ENCODE measurements around the gene MAD1L1.

The MAD1L1 gene

DNA sequence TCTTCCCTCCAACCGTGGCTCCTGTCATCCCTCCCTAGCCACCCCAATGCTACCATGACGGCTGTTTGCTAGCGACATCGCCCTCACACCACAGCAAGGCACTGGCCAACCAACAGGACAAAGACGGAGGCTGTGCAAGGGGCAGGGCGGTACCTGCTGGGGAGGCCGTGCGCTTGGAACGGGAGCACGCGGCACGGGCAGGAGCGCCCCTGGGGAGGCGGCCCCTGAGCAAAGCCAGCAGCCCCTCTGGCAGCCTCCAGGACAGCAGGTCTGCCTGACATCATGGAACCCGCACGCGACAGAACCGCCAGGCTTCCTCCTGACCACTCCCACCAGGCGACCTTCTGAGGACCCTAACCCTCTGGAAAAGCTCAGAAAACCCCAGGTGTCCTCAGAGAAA is 12.7 kb downstream of the MAD1L1 start:
- 96% methylated on average over 15 of the region's 19 CpGs for WGBS (ENCODE audit: insufficient coverage)
- Histone ChIP-seq H3K9me3 (ENCODE audit: control extremely low read depth in 1 of 5, control insufficient read depth in 4 of 5, insufficient read depth in 2 of 5, low read depth in 1 of 5, low read length in 4 of 5) (no peaks in the 10 kb centered on the region), H3K27me3 (replicated peaks in 2 of 5; ENCODE audit: control insufficient read depth in 4 of 5, insufficient read depth in 5 of 5, low read length in 4 of 5) (no peaks in the 10 kb centered on the region), H3K4me3 (ENCODE audit: control insufficient read depth in 1 of 7, extremely low read depth in 1 of 7, insufficient read depth in 4 of 7, low read depth in 2 of 7, low read length in 6 of 7) (no peak overlapping the region), H3K36me3 (ENCODE audit: control insufficient read depth in 4 of 4, insufficient read depth in 4 of 4, low read length in 3 of 4) (peaks cover 13 to 88% (median 62%) of the 10 kb centered on the region in 4 experiments), H3K4me1 (ENCODE audit: control extremely low read depth in 1 of 4, control insufficient read depth in 4 of 4, insufficient read depth in 4 of 4, low read length in 3 of 4) (no peaks in the 10 kb centered on the region), H3K27ac (ENCODE audit: insufficient read depth in 1 of 2, low read depth in 1 of 2, low read length in 2 of 2, poor library complexity in 1 of 2, severe bottlenecking in 2 of 2) (no peak overlapping the region)
- DNase-seq, result no peak
- ChIA-PET POLR2A (no interaction called here), CTCF (no interaction called here)

DNA sequence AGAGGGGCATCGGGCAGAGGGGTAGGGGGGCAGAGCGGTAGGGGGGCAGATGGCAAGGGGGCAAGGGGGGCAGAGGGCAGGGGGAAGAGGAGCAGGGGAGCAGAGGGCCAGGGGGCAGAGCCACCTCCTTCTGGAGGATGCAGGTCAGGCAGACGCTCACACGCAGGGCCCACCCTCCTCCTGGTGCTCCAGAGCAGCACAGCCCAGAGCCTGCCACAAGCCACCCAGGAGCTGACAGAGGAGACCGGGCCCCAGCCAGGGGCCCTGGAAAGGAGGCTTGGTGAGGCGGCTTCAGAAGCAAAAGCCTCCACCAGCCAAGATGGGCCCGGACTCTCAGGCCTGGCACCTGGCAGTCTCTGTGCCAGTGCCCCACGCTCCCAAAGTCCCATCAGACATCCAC is 13.1 kb downstream of the MAD1L1 start:
- CTCF ChIA-PET, result no interaction called here

DNA sequence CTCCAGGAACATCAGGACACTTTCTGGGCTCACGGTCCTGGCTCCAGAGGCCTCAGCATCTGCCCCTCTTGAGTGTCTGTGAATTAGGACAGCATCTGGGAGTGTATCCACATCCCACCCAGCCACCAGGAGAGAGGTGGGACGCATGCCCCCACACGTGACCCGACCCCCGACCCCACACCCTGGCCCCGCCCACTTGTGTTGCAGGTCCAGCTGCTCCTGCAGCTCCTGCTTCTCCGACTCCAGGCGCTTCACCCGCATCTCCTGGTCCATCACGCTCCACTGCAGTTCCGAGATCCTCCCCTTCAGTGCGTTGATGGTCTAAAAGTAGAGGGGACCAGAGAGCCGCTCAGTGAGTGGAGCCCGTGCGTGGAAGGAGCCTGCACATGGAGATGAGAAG is 13.6 kb downstream of the MAD1L1 start:
- no peak overlapping the region for H3K27ac ChIP-seq (ENCODE audit: insufficient read depth in 1 of 2, low read depth in 1 of 2, low read length in 2 of 2, poor library complexity in 1 of 2, severe bottlenecking in 2 of 2)
- peaks cover 0 to 4% (median 0%) of the 10 kb centered on the region in 4 experiments for H3K4me1 ChIP-seq (ENCODE audit: control extremely low read depth in 1 of 4, control insufficient read depth in 4 of 4, insufficient read depth in 4 of 4, low read length in 3 of 4)
- POLR2A ChIA-PET, result no interaction called here
- no peak for DNase-seq
- no peak overlapping the region for H3K4me3 ChIP-seq (ENCODE audit: control insufficient read depth in 1 of 7, extremely low read depth in 1 of 7, insufficient read depth in 4 of 7, low read depth in 2 of 7, low read length in 6 of 7)
- 95% methylated on average over 14 of the region's 15 CpGs for WGBS (ENCODE audit: insufficient coverage)
- H3K9me3 ChIP-seq (ENCODE audit: control extremely low read depth in 1 of 5, control insufficient read depth in 4 of 5, insufficient read depth in 2 of 5, low read depth in 1 of 5, low read length in 4 of 5), result no peaks in the 10 kb centered on the region
- no peaks in the 10 kb centered on the region for H3K27me3 ChIP-seq (replicated peaks in 2 of 5; ENCODE audit: control insufficient read depth in 4 of 5, insufficient read depth in 5 of 5, low read length in 4 of 5)
- CTCF ChIA-PET, result no interaction called here
- H3K36me3 ChIP-seq (ENCODE audit: control insufficient read depth in 4 of 4, insufficient read depth in 4 of 4, low read length in 3 of 4), result peaks cover 8 to 86% (median 61%) of the 10 kb centered on the region in 4 experiments

More for the DNA sequence above, 13.1 kb downstream of the MAD1L1 start:
- 98% methylated on average over 6 of the region's 8 CpGs for WGBS (ENCODE audit: insufficient coverage)
- H3K9me3 ChIP-seq (ENCODE audit: control extremely low read depth in 1 of 5, control insufficient read depth in 4 of 5, insufficient read depth in 2 of 5, low read depth in 1 of 5, low read length in 4 of 5), result no peaks in the 10 kb centered on the region
- no peak overlapping the region for H3K27ac ChIP-seq (ENCODE audit: insufficient read depth in 1 of 2, low read depth in 1 of 2, low read length in 2 of 2, poor library complexity in 1 of 2, severe bottlenecking in 2 of 2)
- no peak for DNase-seq
- no peaks in the 10 kb centered on the region for H3K27me3 ChIP-seq (replicated peaks in 2 of 5; ENCODE audit: control insufficient read depth in 4 of 5, insufficient read depth in 5 of 5, low read length in 4 of 5)
- H3K4me1 ChIP-seq (ENCODE audit: control extremely low read depth in 1 of 4, control insufficient read depth in 4 of 4, insufficient read depth in 4 of 4, low read length in 3 of 4), result no peaks in the 10 kb centered on the region
- H3K4me3 ChIP-seq (ENCODE audit: control insufficient read depth in 1 of 7, extremely low read depth in 1 of 7, insufficient read depth in 4 of 7, low read depth in 2 of 7, low read length in 6 of 7), result no peak overlapping the region
- H3K36me3 ChIP-seq (ENCODE audit: control insufficient read depth in 4 of 4, insufficient read depth in 4 of 4, low read length in 3 of 4), result peaks cover 10 to 86% (median 60%) of the 10 kb centered on the region in 4 experiments
- POLR2A ChIA-PET, result no interaction called here

DNA sequence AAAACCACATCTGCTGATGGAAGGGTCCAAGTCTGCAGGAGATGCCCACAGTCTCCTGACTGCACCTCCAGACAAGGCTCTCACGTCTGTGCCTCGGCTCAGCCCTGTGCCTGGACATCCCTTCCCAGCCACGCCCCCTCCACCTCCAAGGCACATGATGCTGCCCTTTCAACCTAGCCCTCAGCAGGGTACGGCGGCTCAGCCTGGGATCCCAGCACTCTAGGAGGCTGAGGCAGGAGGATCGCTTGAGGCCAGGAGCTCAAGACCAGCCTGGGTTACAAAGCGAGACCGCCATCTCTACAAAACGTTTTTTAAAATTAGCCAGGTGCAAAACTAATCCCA is 14.3 kb downstream of the MAD1L1 start:
- Histone ChIP-seq H3K27ac (ENCODE audit: insufficient read depth in 1 of 2, low read depth in 1 of 2, low read length in 2 of 2, poor library complexity in 1 of 2, severe bottlenecking in 2 of 2) (no peak overlapping the region), H3K9me3 (ENCODE audit: control extremely low read depth in 1 of 5, control insufficient read depth in 4 of 5, insufficient read depth in 2 of 5, low read depth in 1 of 5, low read length in 4 of 5) (no peaks in the 10 kb centered on the region), H3K4me1 (ENCODE audit: control extremely low read depth in 1 of 4, control insufficient read depth in 4 of 4, insufficient read depth in 4 of 4, low read length in 3 of 4) (peaks cover 0 to 5% (median 0%) of the 10 kb centered on the region in 4 experiments), H3K27me3 (replicated peaks in 2 of 5; ENCODE audit: control insufficient read depth in 4 of 5, insufficient read depth in 5 of 5, low read length in 4 of 5) (no peaks in the 10 kb centered on the region), H3K36me3 (ENCODE audit: control insufficient read depth in 4 of 4, insufficient read depth in 4 of 4, low read length in 3 of 4) (peaks cover 13 to 86% (median 61%) of the 10 kb centered on the region in 4 experiments), H3K4me3 (ENCODE audit: control insufficient read depth in 1 of 7, extremely low read depth in 1 of 7, insufficient read depth in 4 of 7, low read depth in 2 of 7, low read length in 6 of 7) (no peak overlapping the region)
- CTCF ChIA-PET, result no interaction called here
- POLR2A ChIA-PET, result no interaction called here
- WGBS (ENCODE audit: insufficient coverage), result 99% methylated on average over 9 of the region's 9 CpGs
- no peak for DNase-seq

DNA sequence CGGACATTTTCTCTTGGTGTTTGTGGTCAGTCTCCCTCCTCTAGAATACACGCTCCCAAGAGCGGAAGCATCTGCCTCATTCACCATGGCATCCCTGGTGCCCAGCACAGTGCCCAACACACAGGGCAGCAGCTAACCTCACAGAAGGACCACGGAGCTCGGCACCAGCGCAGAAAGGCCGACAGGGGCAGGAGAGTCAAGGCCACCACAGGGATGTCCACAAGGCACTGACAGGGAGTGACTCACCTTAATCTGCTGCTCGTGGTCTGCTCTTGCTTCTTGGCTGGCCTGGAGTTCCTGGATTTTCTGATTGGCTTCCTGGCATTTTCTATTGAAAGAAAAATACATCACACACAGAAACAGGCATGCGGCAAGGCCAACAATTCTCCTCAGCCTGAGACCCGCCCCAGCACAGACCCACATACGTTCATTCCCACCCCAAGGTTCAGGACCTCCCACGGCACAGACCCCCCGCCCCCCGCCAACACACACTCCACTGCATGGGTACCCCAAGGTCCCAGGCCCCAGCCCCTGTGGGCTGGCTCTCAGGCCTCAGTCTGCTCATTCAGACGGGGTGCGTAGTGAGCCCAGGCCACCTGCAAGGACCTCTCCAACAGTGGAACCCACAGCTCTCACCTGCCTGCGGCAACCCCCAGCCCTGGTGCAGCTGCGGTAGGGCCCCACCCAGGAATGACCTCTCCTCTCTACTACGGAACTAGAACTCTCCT is 14.9 kb downstream of the MAD1L1 start:
- H3K4me1 ChIP-seq (ENCODE audit: control extremely low read depth in 1 of 4, control insufficient read depth in 4 of 4, insufficient read depth in 4 of 4, low read length in 3 of 4), result peaks cover 0 to 5% (median 0%) of the 10 kb centered on the region in 4 experiments
- no peak for DNase-seq
- H3K27ac ChIP-seq (ENCODE audit: insufficient read depth in 1 of 2, low read depth in 1 of 2, low read length in 2 of 2, poor library complexity in 1 of 2, severe bottlenecking in 2 of 2), result no peak overlapping the region
- 98% methylated on average over 14 of the region's 19 CpGs for WGBS (ENCODE audit: insufficient coverage)
- no peak overlapping the region for H3K4me3 ChIP-seq (ENCODE audit: control insufficient read depth in 1 of 7, extremely low read depth in 1 of 7, insufficient read depth in 4 of 7, low read depth in 2 of 7, low read length in 6 of 7)
- H3K36me3 ChIP-seq (ENCODE audit: control insufficient read depth in 4 of 4, insufficient read depth in 4 of 4, low read length in 3 of 4), result peaks cover 13 to 86% (median 63%) of the 10 kb centered on the region in 4 experiments
- H3K27me3 ChIP-seq (replicated peaks in 2 of 5; ENCODE audit: control insufficient read depth in 4 of 5, insufficient read depth in 5 of 5, low read length in 4 of 5), result no peaks in the 10 kb centered on the region
- no peaks in the 10 kb centered on the region for H3K9me3 ChIP-seq (ENCODE audit: control extremely low read depth in 1 of 5, control insufficient read depth in 4 of 5, insufficient read depth in 2 of 5, low read depth in 1 of 5, low read length in 4 of 5)
- POLR2A ChIA-PET, result no interaction called here
- CTCF ChIA-PET, result interaction anchor here (1.0 to 1.5 kb wide), 3 partner anchors 10 to 130 kb away, joined by 3 to 4 read pairs (median 3); partner anchors contain the start of genes MRM2 and NUDT1

DNA sequence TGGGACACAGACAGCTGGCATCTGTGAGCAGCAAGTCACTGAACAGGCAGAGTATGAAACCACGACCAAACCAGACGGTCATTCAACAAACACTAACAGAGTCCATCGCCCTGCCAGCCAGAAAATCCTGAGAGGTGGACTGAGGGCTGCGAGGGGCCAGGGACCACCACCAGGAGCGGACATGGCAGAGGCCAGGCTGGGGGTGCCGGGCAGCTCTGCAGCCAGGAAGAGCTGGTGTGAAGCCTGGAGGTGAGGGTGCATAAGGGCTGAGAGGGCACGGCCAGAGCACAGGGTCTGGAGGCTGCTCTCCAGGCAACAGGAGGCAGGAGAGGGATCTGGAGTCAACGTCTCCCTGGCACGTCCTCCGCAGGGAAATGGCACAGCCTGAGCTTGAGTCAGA is 15.5 kb downstream of the MAD1L1 start:
- WGBS (ENCODE audit: insufficient coverage), result 89% methylated on average over 10 of the region's 10 CpGs
- ChIA-PET CTCF (interaction anchor here (1.0 to 1.5 kb wide), 3 partner anchors 10 to 131 kb away, joined by 3 to 4 read pairs (median 3); partner anchors contain the start of genes MRM2 and NUDT1), POLR2A (no interaction called here)
- H3K9me3 ChIP-seq (ENCODE audit: control extremely low read depth in 1 of 5, control insufficient read depth in 4 of 5, insufficient read depth in 2 of 5, low read depth in 1 of 5, low read length in 4 of 5), result no peaks in the 10 kb centered on the region
- H3K4me1 ChIP-seq (ENCODE audit: control extremely low read depth in 1 of 4, control insufficient read depth in 4 of 4, insufficient read depth in 4 of 4, low read length in 3 of 4), result peaks cover 0 to 5% (median 0%) of the 10 kb centered on the region in 4 experiments
- H3K27me3 ChIP-seq (replicated peaks in 2 of 5; ENCODE audit: control insufficient read depth in 4 of 5, insufficient read depth in 5 of 5, low read length in 4 of 5), result no peaks in the 10 kb centered on the region
- H3K4me3 ChIP-seq (ENCODE audit: control insufficient read depth in 1 of 7, extremely low read depth in 1 of 7, insufficient read depth in 4 of 7, low read depth in 2 of 7, low read length in 6 of 7), result no peak overlapping the region
- no peak overlapping the region for H3K27ac ChIP-seq (ENCODE audit: insufficient read depth in 1 of 2, low read depth in 1 of 2, low read length in 2 of 2, poor library complexity in 1 of 2, severe bottlenecking in 2 of 2)
- no peak for DNase-seq
- H3K36me3 ChIP-seq (ENCODE audit: control insufficient read depth in 4 of 4, insufficient read depth in 4 of 4, low read length in 3 of 4), result peaks cover 15 to 85% (median 66%) of the 10 kb centered on the region in 4 experiments

DNA sequence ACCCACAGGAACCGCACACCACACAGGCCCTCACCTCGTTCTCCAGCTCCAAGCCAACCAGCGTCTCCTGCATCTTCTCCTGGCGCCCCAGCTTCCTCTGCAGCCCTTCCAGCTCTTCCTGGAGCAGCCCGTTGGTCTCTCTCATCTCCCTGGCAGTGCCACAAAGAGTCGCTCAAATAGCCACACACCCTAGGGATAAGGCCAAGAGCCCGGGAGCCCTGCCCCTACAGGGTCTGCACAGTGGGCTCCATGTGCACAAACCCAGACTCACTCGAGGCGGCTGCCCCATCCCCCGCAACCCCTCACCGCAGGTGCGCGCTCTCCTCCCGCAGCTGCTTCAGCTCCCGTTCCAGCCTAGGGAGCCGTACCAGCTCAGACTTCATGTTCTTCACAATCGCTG is 16.9 kb downstream of the MAD1L1 start:
- WGBS (ENCODE audit: insufficient coverage), result 97% methylated on average over 14 of the region's 17 CpGs
- CTCF ChIA-PET, result interaction anchor here (1.8 kb wide), 1 partner anchor 12 kb away, joined by 6 read pairs; no protein-coding TSS in a partner anchor
- peaks cover 0 to 5% (median 0%) of the 10 kb centered on the region in 4 experiments for H3K4me1 ChIP-seq (ENCODE audit: control extremely low read depth in 1 of 4, control insufficient read depth in 4 of 4, insufficient read depth in 4 of 4, low read length in 3 of 4)
- no peak for DNase-seq
- peaks cover 13 to 88% (median 70%) of the 10 kb centered on the region in 4 experiments for H3K36me3 ChIP-seq (ENCODE audit: control insufficient read depth in 4 of 4, insufficient read depth in 4 of 4, low read length in 3 of 4)
- POLR2A ChIA-PET, result no interaction called here
- H3K4me3 ChIP-seq (ENCODE audit: control insufficient read depth in 1 of 7, extremely low read depth in 1 of 7, insufficient read depth in 4 of 7, low read depth in 2 of 7, low read length in 6 of 7), result no peak overlapping the region
- no peaks in the 10 kb centered on the region for H3K9me3 ChIP-seq (ENCODE audit: control extremely low read depth in 1 of 5, control insufficient read depth in 4 of 5, insufficient read depth in 2 of 5, low read depth in 1 of 5, low read length in 4 of 5)
- H3K27me3 ChIP-seq (replicated peaks in 2 of 5; ENCODE audit: control insufficient read depth in 4 of 5, insufficient read depth in 5 of 5, low read length in 4 of 5), result no peaks in the 10 kb centered on the region
- H3K27ac ChIP-seq (ENCODE audit: insufficient read depth in 1 of 2, low read depth in 1 of 2, low read length in 2 of 2, poor library complexity in 1 of 2, severe bottlenecking in 2 of 2), result no peak overlapping the region

All from common myeloid progenitor, CD34-positive (primary cell).